Hepatocyte (in vitro differentiated cells): ENCODE data around the gene SMIM10. TPM values are rescaled to one million over a fixed set of nuclear protein-coding genes. Genes with fewer than 3 reads are reported as not detected.
"Not testable (repeated sequence)": the region's sequence is repeated elsewhere in the genome, so short reads cannot be mapped to it uniquely, and the experiment has no call there.

ENCODE experiments used
- DNase-seq: peaks from one replicate; pipeline ENCODE4 v3.0.0-alpha.2; 2016; ENCODE audit warnings: low spot score
- H2AFZ ChIP-seq: fragments of 200-600 bp; sonication (generic); 2 replicates; pipeline ENCODE4 v1.6.0; 2016; ENCODE audit warnings: antibody characterized with exemption, mild to moderate bottlenecking
- H3K27ac ChIP-seq: fragments of 200-600 bp; sonication (generic); 2 replicates; pipeline ENCODE4 v1.5.1; 2016; ENCODE audit warnings: mild to moderate bottlenecking
- H3K27me3 ChIP-seq: fragments of 200-600 bp; sonication (generic); 2 replicates; pipeline ENCODE4 v1.6.1; 2016
- H3K36me3 ChIP-seq: fragments of 200-600 bp; sonication (generic); replicated peaks from 2 replicates; pipeline ENCODE4 v1.5.1; 2016; ENCODE audit warnings: low read depth; ENCODE audit not compliant: insufficient read depth
- H3K4me1 ChIP-seq: fragments of 200-600 bp; sonication (generic); 2 replicates; pipeline ENCODE4 v1.5.1; 2016; ENCODE audit warnings: mild to moderate bottlenecking, moderate library complexity; ENCODE audit not compliant: insufficient read depth
- H3K4me2 ChIP-seq: fragments of 200-600 bp; sonication (generic); 2 replicates; pipeline ENCODE4 v1.6.0; 2016
- H3K4me3 ChIP-seq: fragments of 200-600 bp; sonication (generic); 2 replicates; pipeline ENCODE4 v1.5.1; 2016; ENCODE audit warnings: mild to moderate bottlenecking
- H3K79me2 ChIP-seq: fragments of 200-600 bp; sonication (generic); 2 replicates; pipeline ENCODE4 v1.6.0; 2017; ENCODE audit warnings: mild to moderate bottlenecking
- H3K9me2 ChIP-seq: fragments of 200-600 bp; sonication (generic); replicated peaks from 2 replicates; pipeline ENCODE4 v1.6.0; 2017; ENCODE audit warnings: mild to moderate bottlenecking; ENCODE audit not compliant: insufficient read depth
- H3K9me3 ChIP-seq: fragments of 200-600 bp; sonication (generic); 2 replicates; pipeline ENCODE4 v1.5.1; 2016; ENCODE audit warnings: low read depth, mild to moderate bottlenecking
- H4K20me1 ChIP-seq: fragments of 200-600 bp; sonication (generic); 2 replicates; pipeline ENCODE4 v1.6.0; 2016; ENCODE audit warnings: mild to moderate bottlenecking; ENCODE audit not compliant: insufficient read depth, poor library complexity, severe bottlenecking
- EZH2 ChIP-seq: fragments of 200-600 bp; sonication (generic); IDR thresholded peaks from 2 replicates; pipeline ENCODE4 v1.6.1; 2016; ENCODE audit warnings: antibody characterized with exemption, mild to moderate bottlenecking, borderline replicate concordance
- EZH2phosphoT487 ChIP-seq: fragments of 200-600 bp; sonication (generic); IDR thresholded peaks from one replicate; pipeline ENCODE4 v1.6.1; 2018; ENCODE audit warnings: antibody characterized with exemption, mild to moderate bottlenecking, low read depth, moderate library complexity; ENCODE audit not compliant: unreplicated experiment, severe bottlenecking
- WGBS: methylation state at CpG from one replicate; pipeline ENCODE4 v1.1.6; 2016; ENCODE audit warnings: low lambda C conversion rate; ENCODE audit errors: missing lambda C conversion rate; 5-methylcytosine and 5-hydroxymethylcytosine counted together
- polyA plus RNA-seq: library from polyadenylated mRNA; unstranded; fragments of >200 nt; fragmentation: Nextera tagmentation; extraction: Ambion mirVana; gene quantifications from 2 replicates; pipeline ENCODE4 v1.2.1, GENCODE V29; 2016
- total RNA-seq: library from RNA; depleted of rRNA; stranded (reverse); fragments of >200 nt; gene quantifications from 2 replicates; pipeline ENCODE4 v1.2.3, GENCODE V29; 2014
- TF ChIP-seq, protein P1 (sequence below): fragments of 200-600 bp; sonication (generic); IDR thresholded peaks from 2 replicates; pipeline ENCODE4 v1.5.1; 2016; ENCODE audit warnings: antibody characterized with exemption, mild to moderate bottlenecking; ENCODE audit not compliant: poor library complexity

Gene SMIM10
- total and polyA plus RNA-seq, 2 experiments from 2014 or later = 2.6 to 4.4 TPM

DNA sequence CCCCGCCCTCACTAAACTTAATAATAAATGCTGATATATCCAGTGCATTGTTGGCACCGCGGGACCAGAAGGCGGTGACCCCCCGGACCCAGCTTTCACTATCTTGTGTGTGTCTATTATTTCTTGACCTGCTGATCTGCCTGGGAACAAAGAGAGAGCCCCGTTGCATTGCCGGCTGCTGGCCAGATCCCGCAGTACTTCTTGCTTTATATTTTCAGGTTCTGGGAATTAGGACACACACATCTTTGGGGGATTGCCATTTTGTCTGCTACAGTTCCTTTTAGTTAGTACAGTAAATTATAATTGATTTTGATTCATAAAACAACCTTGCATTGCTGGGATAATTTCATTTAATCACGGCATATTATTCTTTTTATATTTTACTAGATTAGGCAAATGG is 33.7 kb downstream of the SMIM10 start:
- WGBS = 79% methylated on average over 9 of the region's 9 CpGs
- no peak for DNase-seq
- no peaks in the 10 kb centered on the region for H3K36me3 ChIP-seq
- H3K27ac ChIP-seq = no peak overlapping the region
- TF ChIP-seq, protein P1, sequence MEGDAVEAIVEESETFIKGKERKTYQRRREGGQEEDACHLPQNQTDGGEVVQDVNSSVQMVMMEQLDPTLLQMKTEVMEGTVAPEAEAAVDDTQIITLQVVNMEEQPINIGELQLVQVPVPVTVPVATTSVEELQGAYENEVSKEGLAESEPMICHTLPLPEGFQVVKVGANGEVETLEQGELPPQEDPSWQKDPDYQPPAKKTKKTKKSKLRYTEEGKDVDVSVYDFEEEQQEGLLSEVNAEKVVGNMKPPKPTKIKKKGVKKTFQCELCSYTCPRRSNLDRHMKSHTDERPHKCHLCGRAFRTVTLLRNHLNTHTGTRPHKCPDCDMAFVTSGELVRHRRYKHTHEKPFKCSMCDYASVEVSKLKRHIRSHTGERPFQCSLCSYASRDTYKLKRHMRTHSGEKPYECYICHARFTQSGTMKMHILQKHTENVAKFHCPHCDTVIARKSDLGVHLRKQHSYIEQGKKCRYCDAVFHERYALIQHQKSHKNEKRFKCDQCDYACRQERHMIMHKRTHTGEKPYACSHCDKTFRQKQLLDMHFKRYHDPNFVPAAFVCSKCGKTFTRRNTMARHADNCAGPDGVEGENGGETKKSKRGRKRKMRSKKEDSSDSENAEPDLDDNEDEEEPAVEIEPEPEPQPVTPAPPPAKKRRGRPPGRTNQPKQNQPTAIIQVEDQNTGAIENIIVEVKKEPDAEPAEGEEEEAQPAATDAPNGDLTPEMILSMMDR = no peak
- TF ChIP-seq EZH2phosphoT487 = no peak
- TF ChIP-seq EZH2 = no peak
- no peaks in the 10 kb centered on the region for H4K20me1 ChIP-seq
- peaks cover 8% of the 10 kb centered on the region for H3K4me1 ChIP-seq
- no peak overlapping the region for H2AFZ ChIP-seq
- H3K4me3 ChIP-seq = no peak overlapping the region
- H3K9me3 ChIP-seq = no peaks in the 10 kb centered on the region
- no peaks in the 10 kb centered on the region for H3K27me3 ChIP-seq
- H3K79me2 ChIP-seq = peaks cover 15% of the 10 kb centered on the region
- no peaks in the 10 kb centered on the region for H3K9me2 ChIP-seq
- no peak overlapping the region for H3K4me2 ChIP-seq

DNA sequence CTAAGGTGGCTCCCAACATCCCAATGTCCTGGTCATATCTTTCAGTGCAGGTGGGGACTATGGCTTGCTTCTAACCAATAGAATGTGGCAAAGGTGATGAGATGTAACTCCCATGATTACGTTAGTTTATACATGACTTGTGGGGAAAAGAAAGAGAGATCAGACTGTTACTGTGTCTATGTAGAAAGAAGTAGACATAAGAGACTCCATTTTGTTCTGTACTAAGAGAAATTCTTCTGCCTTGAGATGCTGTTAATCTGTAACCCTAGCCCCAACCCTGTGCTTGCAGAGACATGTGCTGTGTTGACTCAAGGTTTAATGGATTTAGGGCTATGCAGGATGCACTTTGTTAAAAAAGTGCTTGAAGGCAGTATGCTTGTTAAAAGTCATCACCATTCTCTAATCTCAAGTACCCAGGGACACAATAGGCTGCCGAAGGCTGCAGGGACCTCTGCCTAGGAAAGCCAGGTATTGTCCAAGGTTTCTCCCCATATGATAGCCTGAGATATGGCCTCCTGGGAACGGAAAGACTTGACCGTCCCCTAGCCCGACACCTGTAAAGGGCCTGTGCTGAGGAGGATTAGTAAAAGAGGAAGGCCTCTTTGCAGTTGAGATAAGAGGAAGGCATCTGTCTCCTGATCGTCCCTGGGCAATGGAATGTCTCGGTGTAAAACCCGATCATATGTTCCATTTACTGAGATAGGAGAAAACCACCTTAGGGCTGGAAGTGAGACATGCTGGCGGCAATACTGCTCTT is 39.6 kb downstream of the SMIM10 start:
- 60% methylated on average over 9 of the region's 9 CpGs for WGBS
- H3K9me3 ChIP-seq, H3K9me2 ChIP-seq, H3K36me3 ChIP-seq, H3K27me3 ChIP-seq, H3K4me3 ChIP-seq, H2AFZ ChIP-seq, DNase-seq, H3K4me1 ChIP-seq: not testable (repeated sequence)
- H4K20me1 ChIP-seq = peaks cover 10% of the 10 kb centered on the region
- peak overlapping the region; percentile 72 for H3K4me2 ChIP-seq
- H3K79me2 ChIP-seq = peaks cover 15% of the 10 kb centered on the region
- H3K27ac ChIP-seq = peak overlapping the region; percentile 98

DNA sequence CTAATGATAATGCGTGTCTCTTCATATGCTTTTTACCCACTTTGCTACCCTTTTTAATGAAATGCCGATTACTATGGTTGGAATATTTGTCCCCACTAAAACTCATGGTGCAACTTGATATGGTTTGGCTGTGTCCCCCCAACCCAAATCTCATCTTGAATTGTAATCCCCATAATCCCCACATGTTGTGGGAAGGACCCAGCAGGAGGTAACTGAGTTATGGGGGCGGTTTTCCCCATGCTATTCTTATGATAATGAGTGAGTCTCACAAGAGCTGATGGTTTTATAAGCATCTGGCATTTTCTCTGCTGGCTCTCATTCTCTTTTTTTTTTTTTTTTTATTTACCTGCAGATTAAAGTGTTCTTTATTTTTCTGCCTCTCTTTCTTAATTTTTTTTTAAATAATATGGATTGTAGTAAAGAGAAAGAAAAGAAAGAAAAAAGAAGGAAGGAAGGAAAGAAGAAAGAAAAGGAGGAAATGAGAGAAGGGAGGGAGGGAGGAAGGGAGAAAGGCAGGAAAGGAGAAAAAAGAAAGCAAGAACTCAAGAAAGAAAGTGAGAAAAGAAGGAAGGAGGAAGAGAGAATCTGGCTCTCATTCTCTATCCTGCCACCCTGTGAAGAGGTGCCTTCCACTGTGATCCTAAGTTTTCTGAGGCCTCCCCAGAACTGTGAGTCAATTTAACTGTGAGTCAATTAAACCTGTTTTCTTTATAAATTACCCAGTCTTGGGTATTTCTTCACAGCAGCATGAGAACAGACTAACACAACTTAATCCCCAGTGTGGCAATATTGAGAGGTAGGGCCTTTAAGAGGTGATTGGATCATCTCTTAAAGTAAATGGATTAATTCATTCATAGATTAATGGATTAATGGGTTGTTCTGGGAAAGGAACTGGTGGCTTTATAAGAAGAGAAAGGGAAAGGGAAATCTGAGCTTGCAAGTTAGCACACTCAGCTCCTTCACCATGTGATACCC is 50.6 kb downstream of the SMIM10 start:
- H3K79me2 ChIP-seq, H3K4me3 ChIP-seq, H3K4me1 ChIP-seq, H3K36me3 ChIP-seq, H4K20me1 ChIP-seq, H3K9me3 ChIP-seq, H3K4me2 ChIP-seq, H2AFZ ChIP-seq, H3K27me3 ChIP-seq, H3K9me2 ChIP-seq, H3K27ac ChIP-seq, DNase-seq: not testable (repeated sequence)
- WGBS = 64% methylated on average over 3 of the region's 3 CpGs

Other genes starting within 250 kb of the SMIM10 start
- gene PABIR2, start 193.8 kb upstream of the SMIM10 start, total RNA-seq = 11.2 and 12.0 TPM in 2 replicates
- 9.0 and 12.5 TPM in 2 replicates for gene PABIR2, start 193.8 kb upstream of the SMIM10 start, polyA plus RNA-seq
- 36.6 and 53.0 TPM in 2 replicates for gene MOSPD1, start 75.7 kb upstream of the SMIM10 start, total RNA-seq
- gene MOSPD1, start 75.7 kb upstream of the SMIM10 start, polyA plus RNA-seq = 31.3 and 32.3 TPM in 2 replicates
- gene RTL8B, start 31.6 kb downstream of the SMIM10 start, total RNA-seq = 9.4 and 11.9 TPM in 2 replicates
- 25.9 and 28.3 TPM in 2 replicates for gene RTL8B, start 31.6 kb downstream of the SMIM10 start, polyA plus RNA-seq
- gene RTL8C, start 41.4 kb downstream of the SMIM10 start, total RNA-seq = 65.9 and 84.2 TPM in 2 replicates
- 375 and 384 TPM in 2 replicates for gene RTL8C, start 41.4 kb downstream of the SMIM10 start, polyA plus RNA-seq
- gene RTL8A, start 61.1 kb downstream of the SMIM10 start, total RNA-seq = 17.7 and 30.2 TPM in 2 replicates
- 156 and 164 TPM in 2 replicates for gene RTL8A, start 61.1 kb downstream of the SMIM10 start, polyA plus RNA-seq
- 10.6 and 12.3 TPM in 2 replicates for gene SMIM10L2B, start 107.7 kb downstream of the SMIM10 start, total RNA-seq
- 14.9 and 16.1 TPM in 2 replicates for gene SMIM10L2B, start 107.7 kb downstream of the SMIM10 start, polyA plus RNA-seq
- not detected in 2 replicates for gene ETDB, start 129.5 kb downstream of the SMIM10 start, total RNA-seq
- not detected in 2 replicates for gene ETDB, start 129.5 kb downstream of the SMIM10 start, polyA plus RNA-seq
- gene CT55, start 180.4 kb downstream of the SMIM10 start, total RNA-seq = 0.17 TPM in 1 of 2 replicates, not detected in the other
- gene CT55, start 180.4 kb downstream of the SMIM10 start, polyA plus RNA-seq = not detected in 2 replicates